Suprapubic skin (tissue), 4 donors: ENCODE results near the gene CDC42SE1.

Source experiments
- CTCF ChIP-seq, 2 donors: fragments of 200-600 bp in 1 of 2; fragments of 450-650 bp in 1 of 2; sonication (generic) in 1 of 2; IDR thresholded peaks; one replicate each; pipeline ENCODE4 v1.5.1; 2016 to 2019; ENCODE audit warnings: antibody characterized with exemption in 2 of 2, mild to moderate bottlenecking in 1 of 2, moderate library complexity in 1 of 2
- EP300 ChIP-seq: sonication (generic); formaldehyde crosslinking; IDR thresholded peaks from one replicate; pipeline ENCODE4 v1.6.1; 2017; ENCODE audit warnings: antibody characterized with exemption
- POLR2A ChIP-seq, 2 donors: fragments of 450-650 bp; IDR thresholded peaks; one replicate each; pipeline ENCODE4 v1.6.1; 2017; ENCODE audit warnings: antibody characterized with exemption in 2 of 2, mild to moderate bottlenecking in 2 of 2, moderate library complexity in 2 of 2
- POLR2AphosphoS5 ChIP-seq, 3 donors: sonication (generic); formaldehyde crosslinking; IDR thresholded peaks; one replicate each; pipeline ENCODE4 v1.6.1; 2017; ENCODE audit warnings: antibody characterized with exemption in 3 of 3

DNA sequence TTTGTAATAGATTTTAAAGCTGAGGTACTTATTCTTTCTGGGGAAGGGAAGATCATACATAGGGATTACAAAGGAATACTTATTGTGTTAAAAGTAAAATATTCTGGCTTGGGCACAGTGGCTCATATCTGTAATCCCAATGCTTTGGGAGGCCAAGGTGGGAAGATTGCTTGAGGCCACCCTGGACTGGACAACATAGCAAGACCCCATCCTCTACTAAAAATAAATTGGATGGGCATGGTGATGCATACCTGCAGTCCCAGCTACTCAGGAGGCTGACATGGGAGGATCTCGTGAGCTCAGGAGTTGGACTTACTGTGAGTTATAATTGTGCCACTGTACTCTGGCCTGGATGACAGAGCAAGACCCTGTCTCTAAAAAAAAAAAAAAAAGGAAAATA lies 38.7 kb upstream of the CDC42SE1 start:
- no peak for TF ChIP-seq POLR2AphosphoS5 (IDR thresholded peaks at IDR 0.05)
- no peak for TF ChIP-seq CTCF (IDR thresholded peaks at IDR 0.05)
- no peak for TF ChIP-seq POLR2A (IDR thresholded peaks at IDR 0.05)
- TF ChIP-seq EP300: no peak
